NCI-H1092 treated with DMSO at 0.1 percent for 48 hours (cell line): ENCODE measurements around the gene LRRC43.

ENCODE experiments used
- DNase-seq: peaks from one replicate; lab custom pipeline; 2025; lab: John Stamatoyannopoulos, UW

The LRRC43 gene

GRCh38 chr12:122226366-122227125 is 43.6 kb downstream of the LRRC43 start:
- peak; percentile 22 for DNase-seq

GRCh38 chr12:122227341-122227740 is 44.4 kb downstream of the LRRC43 start:
- no peak for DNase-seq

GRCh38 chr12:122228092-122228491 is 45.2 kb downstream of the LRRC43 start:
- no peak for DNase-seq

- no peak for DNase-seq
Measured at GRCh38 chr12:122230798-122231197, 47.9 kb downstream of the LRRC43 start.

GRCh38 chr12:122232691-122233090 is 49.8 kb downstream of the LRRC43 start:
- DNase-seq, result no peak

GRCh38 chr12:122235741-122236140 is 52.8 kb downstream of the LRRC43 start:
- DNase-seq, result no peak

- no peak for DNase-seq
Measured at GRCh38 chr12:122238861-122239260, 55.9 kb downstream of the LRRC43 start.

- no peak for DNase-seq
Measured at GRCh38 chr12:122243965-122244364, 61.0 kb downstream of the LRRC43 start.

- no peak for DNase-seq
Measured at GRCh38 chr12:122244565-122245371, 61.8 kb downstream of the LRRC43 start.

- no peak for DNase-seq
Measured at GRCh38 chr12:122245553-122245952, 62.6 kb downstream of the LRRC43 start.

GRCh38 chr12:122250047-122250446 is 67.1 kb downstream of the LRRC43 start:
- DNase-seq, result peak; percentile 34

GRCh38 chr12:122250536-122250935 is 67.6 kb downstream of the LRRC43 start:
- DNase-seq, result no peak
